Measurements from ENCODE around the gene NME9.

Gene NME9

DNA sequence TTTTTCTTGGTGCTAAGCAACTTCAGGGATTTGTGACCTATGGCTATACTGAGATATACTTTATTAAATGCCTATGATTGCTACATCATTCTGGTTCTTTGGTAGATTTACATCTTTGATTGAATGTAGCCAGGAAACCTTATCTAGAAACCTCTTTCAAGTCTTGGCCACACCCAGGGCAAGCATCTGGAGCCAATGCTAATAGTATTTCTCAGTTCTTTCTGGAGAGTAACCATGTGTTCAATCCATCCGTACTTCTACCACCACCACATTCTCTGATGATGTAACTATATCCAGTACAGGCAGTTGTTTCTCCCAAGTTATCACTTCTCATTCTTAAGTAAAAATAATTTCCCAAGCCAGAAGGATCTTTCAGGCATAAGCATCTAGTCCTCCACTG, 69.0 kb downstream of the NME9 start:
- H3K27ac Mint-ChIP-seq = no peak overlapping the region

DNA sequence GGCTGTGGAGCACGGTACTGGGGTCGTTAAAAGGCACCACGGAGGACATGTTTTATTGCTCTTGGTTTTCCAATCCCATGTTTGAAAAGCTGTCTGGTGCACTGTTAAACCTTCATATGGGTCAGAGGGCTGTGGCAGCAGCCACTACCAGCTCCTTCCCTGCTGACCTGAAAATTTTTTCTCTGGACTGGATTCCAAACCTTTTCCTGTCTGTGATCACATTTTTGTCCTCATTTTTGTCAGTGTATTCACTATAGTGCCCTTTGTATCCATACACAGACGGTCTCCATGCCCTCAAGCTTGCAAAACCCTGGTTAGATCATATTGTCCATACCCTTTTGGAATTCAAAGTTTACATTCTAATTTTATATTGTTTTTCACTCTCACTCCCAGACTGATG, 70.5 kb downstream of the NME9 start:
- no peak for DNase-seq (ENCODE audit: low spot score)
- H3K4me1 Mint-ChIP-seq (ENCODE audit: low read depth) = peaks cover 2% of the 10 kb centered on the region
- H3K27me3 Mint-ChIP-seq (ENCODE audit: low read depth) = no peaks in the 10 kb centered on the region
- H3K27ac Mint-ChIP-seq = no peak overlapping the region
- no peaks in the 10 kb centered on the region for H3K9me3 Mint-ChIP-seq
- H3K36me3 Mint-ChIP-seq (ENCODE audit: low read depth) = peaks cover 8% of the 10 kb centered on the region
- no peak overlapping the region for H3K4me3 Mint-ChIP-seq

More for the DNA sequence above, 69.0 kb downstream of the NME9 start:
- no peak overlapping the region for H3K4me3 Mint-ChIP-seq
- H3K4me1 Mint-ChIP-seq (ENCODE audit: low read depth) = peaks cover 2% of the 10 kb centered on the region
- H3K9me3 Mint-ChIP-seq = no peaks in the 10 kb centered on the region
- peaks cover 12% of the 10 kb centered on the region for H3K36me3 Mint-ChIP-seq (ENCODE audit: low read depth)
- no peak for DNase-seq (ENCODE audit: low spot score)
- H3K27me3 Mint-ChIP-seq (ENCODE audit: low read depth) = no peaks in the 10 kb centered on the region

GRCh38 chr3:138257986-138258385, 71.7 kb downstream of the NME9 start:
- Mint-ChIP-seq H3K9me3 (no peaks in the 10 kb centered on the region), H3K4me1 (ENCODE audit: low read depth) (peaks cover 2% of the 10 kb centered on the region), H3K36me3 (ENCODE audit: low read depth) (peaks cover 8% of the 10 kb centered on the region), H3K27ac (no peak overlapping the region), H3K27me3 (ENCODE audit: low read depth) (no peaks in the 10 kb centered on the region), H3K4me3 (no peak overlapping the region)
- no peak for DNase-seq (ENCODE audit: low spot score)

- Mint-ChIP-seq H3K27ac (no peak overlapping the region), H3K4me3 (no peak overlapping the region), H3K4me1 (ENCODE audit: low read depth) (peaks cover 2% of the 10 kb centered on the region), H3K27me3 (ENCODE audit: low read depth) (no peaks in the 10 kb centered on the region), H3K36me3 (ENCODE audit: low read depth) (peaks cover 8% of the 10 kb centered on the region), H3K9me3 (no peaks in the 10 kb centered on the region)
- no peak for DNase-seq (ENCODE audit: low spot score)
Measured at GRCh38 chr3:138256022-138256421, 73.6 kb downstream of the NME9 start.

- no peak for DNase-seq (ENCODE audit: low spot score)
- Mint-ChIP-seq H3K36me3 (ENCODE audit: low read depth) (peaks cover 5% of the 10 kb centered on the region), H3K4me3 (no peak overlapping the region), H3K27me3 (ENCODE audit: low read depth) (no peaks in the 10 kb centered on the region), H3K9me3 (no peaks in the 10 kb centered on the region), H3K4me1 (ENCODE audit: low read depth) (peaks cover 2% of the 10 kb centered on the region), H3K27ac (no peak overlapping the region)
Measured at GRCh38 chr3:138254216-138254615, 75.4 kb downstream of the NME9 start.

DNA sequence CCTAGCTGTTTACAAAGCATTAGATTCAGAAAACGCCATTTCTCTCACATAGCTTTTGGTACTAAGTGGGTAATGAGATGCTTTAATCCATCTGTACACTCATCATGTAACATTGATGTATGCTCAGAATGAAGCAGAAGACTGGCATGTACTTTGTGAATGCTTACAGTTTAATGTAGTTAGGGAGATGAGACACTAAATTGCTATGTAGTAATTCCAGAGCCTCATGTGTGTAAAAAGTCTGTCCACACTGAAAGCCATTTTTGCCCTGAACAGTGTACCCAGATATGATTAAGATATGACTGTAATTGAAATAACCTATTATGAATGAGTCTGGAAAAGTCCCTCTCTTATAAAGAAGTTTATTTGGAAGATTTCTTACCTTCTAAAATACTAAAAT, 76.0 kb downstream of the NME9 start:
- H3K27me3 Mint-ChIP-seq (ENCODE audit: low read depth) = no peaks in the 10 kb centered on the region
- H3K4me3 Mint-ChIP-seq = no peak overlapping the region
- no peaks in the 10 kb centered on the region for H3K9me3 Mint-ChIP-seq
- DNase-seq (ENCODE audit: low spot score) = no peak
- H3K27ac Mint-ChIP-seq = no peak overlapping the region
- H3K4me1 Mint-ChIP-seq (ENCODE audit: low read depth) = peaks cover 2% of the 10 kb centered on the region
- H3K36me3 Mint-ChIP-seq (ENCODE audit: low read depth) = peaks cover 4% of the 10 kb centered on the region
